HG03060 (cell line): ENCODE results near the gene FAF2.

Experiments used
- ATAC-seq: cut with Tn5 transposase; IDR thresholded peaks from one replicate; pipeline ENCODE4 v1.9.1; 2021; ENCODE audit warnings: low read depth, moderate number of reproducible peaks; ENCODE audit not compliant: unreplicated experiment

FAF2 gene

DNA sequence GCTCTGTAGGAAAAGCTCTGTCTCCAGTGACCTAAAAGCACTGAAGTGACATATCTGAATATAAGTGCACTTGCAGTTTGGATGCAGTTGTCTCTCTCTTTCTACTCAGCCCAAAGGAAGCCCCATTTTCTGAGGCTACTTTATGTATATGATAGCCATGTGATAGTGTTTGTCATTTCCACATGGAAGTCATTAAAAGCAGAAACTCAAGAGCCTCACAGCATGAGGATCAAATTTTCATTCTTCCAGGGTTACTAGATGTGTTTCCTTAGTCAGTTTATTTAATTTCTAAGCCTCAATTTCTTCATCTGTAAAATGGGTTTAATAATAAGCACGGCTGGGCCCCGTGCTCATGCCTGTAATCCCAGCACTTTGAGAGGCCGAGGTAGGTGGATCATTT lies 52.3 kb downstream of the FAF2 start:
- no peak for ATAC-seq

GRCh38 chr5:176501333-176501732 lies 53.1 kb downstream of the FAF2 start:
- ATAC-seq = no peak

GRCh38 chr5:176503496-176503895 lies 55.3 kb downstream of the FAF2 start:
- ATAC-seq = no peak

DNA sequence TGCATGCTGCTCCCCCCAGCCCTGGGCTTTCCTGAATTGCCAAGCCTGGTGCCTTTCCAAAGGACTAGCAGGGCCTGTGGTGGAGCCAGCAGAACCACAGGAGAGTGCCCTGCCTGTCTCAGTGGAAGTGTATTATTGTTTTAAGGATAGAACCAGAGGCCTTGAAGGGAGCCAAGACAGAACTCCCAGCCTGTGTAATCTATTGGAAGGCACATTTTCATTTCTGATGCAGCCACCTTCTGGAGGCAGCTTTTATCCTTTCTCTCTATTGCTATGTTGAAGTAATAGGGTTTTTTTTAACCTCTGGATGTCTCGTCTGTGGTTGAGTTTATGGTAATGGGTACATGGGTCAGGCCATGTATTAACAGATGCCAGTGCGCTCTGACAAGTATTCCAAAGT lies 59.7 kb downstream of the FAF2 start:
- no peak for ATAC-seq

GRCh38 chr5:176508603-176509002 lies 60.4 kb downstream of the FAF2 start:
- ATAC-seq = no peak

- ATAC-seq = no peak
Measured at GRCh38 chr5:176513788-176514187, 65.6 kb downstream of the FAF2 start.

- ATAC-seq = no peak
Measured at GRCh38 chr5:176514244-176514950, 66.2 kb downstream of the FAF2 start.

DNA sequence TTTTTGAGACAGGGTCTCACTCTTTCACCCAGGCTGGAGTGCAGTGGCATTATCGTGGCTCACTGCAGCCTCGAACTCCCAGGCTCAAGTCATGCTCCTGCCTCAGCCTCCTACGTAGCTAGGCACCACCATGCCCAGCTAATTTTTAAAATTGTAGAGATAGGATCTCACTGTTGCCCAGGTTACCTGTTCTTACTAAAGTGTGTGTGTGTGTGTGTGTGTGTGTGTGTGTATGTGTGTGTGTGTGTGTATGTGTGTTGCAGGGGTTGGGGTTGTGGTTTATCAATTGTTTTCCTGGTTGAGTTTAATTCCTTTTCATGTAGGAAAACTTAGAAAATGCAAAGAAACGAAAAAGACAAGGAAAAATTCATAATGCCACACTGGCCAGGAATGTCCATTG lies 67.2 kb downstream of the FAF2 start:
- ATAC-seq = no peak

- ATAC-seq = no peak
Measured at GRCh38 chr5:176517053-176517661, 69.0 kb downstream of the FAF2 start.

- ATAC-seq = no peak
Measured at GRCh38 chr5:176519810-176520720, 71.9 kb downstream of the FAF2 start.

DNA sequence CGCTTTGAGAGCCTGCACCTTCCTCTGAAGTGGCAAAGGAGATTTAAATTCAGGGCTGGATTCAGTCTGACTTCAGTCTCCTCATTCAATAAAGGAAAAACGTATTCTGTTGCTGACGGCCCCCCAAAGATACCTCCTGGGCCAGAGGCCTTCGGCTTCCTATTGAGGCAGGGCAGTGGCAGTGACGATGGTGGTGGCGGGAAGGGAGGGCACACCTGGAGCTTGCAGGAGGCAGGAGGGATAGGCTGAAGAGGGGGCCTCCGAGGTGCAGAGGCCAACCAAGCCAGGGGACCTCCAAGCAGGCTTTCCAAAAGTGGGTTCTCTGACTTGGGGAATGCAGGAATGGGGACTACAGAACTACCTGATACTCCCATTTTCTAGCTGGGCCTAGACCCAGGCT lies 73.1 kb downstream of the FAF2 start:
- no peak for ATAC-seq

DNA sequence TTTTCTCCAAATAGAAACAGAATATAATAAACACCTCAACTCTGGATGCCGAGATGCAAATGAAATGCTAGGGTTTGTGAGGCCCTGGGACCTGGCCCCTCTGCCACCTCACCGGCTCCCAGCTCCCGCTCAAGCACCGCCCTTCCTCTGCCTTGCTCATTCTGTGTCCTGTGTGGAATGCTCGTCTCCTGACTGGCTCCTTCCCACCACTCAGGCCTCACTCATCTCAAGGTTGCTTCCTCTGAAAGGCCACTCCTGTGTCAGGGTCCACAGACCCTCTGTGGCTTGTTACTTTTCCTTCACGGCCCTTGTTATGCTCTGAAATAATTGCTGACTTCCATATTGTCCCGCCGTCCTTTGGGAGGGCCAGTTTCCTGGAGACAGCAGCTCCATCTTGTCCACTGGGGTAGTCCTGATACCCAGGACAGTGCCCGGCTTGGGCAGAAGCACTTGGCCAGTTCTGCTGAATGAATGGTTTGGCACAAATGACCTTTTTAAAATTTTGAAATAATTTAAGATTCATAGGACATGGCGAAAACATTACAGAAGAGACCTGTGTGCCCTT lies 73.6 kb downstream of the FAF2 start:
- ATAC-seq = no peak

- no peak for ATAC-seq
Measured at GRCh38 chr5:176524138-176524537, 76.0 kb downstream of the FAF2 start.

DNA sequence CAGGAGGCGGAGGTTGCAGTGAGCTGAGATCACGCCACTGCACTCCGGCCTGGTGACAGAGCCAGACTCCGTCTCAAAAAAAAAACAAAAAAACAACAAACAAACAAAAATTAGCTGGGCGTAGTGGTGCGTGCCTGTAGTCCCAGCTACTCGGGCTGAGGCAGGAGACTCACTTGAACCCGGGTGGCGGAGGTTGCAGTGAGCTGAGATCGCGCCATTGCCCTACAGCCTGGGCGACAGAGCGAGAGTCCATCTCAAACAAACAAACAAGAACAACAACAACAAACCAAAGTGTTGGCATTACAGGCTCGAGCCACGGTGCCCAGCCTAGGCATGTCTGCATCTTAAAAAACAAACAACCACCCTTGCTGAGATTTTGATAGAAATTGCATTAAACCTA lies 76.8 kb downstream of the FAF2 start:
- no peak for ATAC-seq

DNA sequence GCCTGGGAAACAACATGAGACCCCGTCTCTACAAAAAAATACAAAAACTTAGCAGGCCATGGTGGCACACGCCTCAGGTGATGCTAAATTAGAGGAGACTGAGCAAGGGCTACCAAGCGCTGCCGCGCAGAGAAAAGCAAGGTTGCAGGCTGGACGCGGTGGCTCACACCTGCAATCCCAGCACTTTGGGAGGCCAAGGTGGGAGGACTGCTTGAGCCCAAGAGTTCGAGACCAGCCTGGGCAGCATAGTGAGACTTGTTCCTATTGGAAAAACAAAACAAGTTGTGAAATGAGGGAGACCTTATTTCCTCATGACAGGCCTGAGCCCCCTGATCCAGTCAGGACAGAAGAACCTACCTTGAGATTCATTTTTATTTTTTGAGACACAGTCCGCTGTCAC lies 77.5 kb downstream of the FAF2 start:
- no peak for ATAC-seq

- no peak for ATAC-seq
Measured at GRCh38 chr5:176526462-176526861, 78.3 kb downstream of the FAF2 start.

- ATAC-seq = no peak
Measured at GRCh38 chr5:176527246-176528222, 79.3 kb downstream of the FAF2 start.

- ATAC-seq = no peak
Measured at GRCh38 chr5:176528301-176528700, 80.1 kb downstream of the FAF2 start.

GRCh38 chr5:176528761-176529115 lies 80.6 kb downstream of the FAF2 start:
- no peak for ATAC-seq

DNA sequence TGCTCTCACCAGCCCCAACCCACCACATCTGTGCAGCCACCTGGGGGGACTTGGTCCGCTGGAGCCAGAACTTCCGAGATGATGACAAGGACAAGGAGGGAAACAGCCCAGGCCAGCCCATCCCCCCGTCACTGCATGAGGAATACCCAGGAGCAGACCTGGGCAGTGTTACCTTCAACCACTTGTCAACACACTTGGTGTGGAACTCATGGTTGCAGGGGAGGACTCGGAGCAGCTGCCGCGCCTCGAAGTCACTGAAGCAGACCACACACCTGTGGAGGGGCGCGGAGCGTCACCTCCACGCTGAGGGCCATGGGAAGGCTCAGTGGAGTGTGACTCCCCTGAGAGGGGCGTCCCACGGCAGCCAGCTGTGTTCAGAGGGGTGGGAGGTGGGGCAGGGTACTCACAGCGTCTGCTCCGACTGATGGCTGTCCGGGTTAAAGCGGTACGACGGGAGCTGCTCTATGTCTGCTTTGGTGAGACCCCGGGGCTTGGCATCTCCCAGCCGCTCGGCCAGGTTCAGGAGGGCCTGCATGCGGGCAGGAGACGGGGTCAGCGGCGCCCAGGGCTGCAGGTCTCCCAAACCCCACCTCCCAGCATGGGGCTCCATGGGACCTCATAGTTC lies 81.0 kb downstream of the FAF2 start:
- no peak for ATAC-seq
